ENCODE results near the gene SAT1. TPM values are rescaled to one million over a fixed set of nuclear protein-coding genes. Genes with fewer than 3 reads are reported as not detected.

Gene SAT1
- total and polyA plus RNA-seq, 2 of the 13 experiments (the other 11 are each of a cell fraction or from before 2014, with no cell fraction given) = 216 to 1,243 TPM

- TF ChIP-seq ZNF513 (CRISPR knock-in tag; conservative IDR thresholded peaks at IDR 0.05) (no peak), ZNF207 (IDR thresholded peaks at IDR 0.05; ENCODE audit: borderline replicate concordance) (no peak), ZBTB39 (CRISPR knock-in tag; IDR thresholded peaks at IDR 0.05) (no peak), NR2F6 (IDR thresholded peaks at IDR 0.05) (no peak), NR2F6 (CRISPR knock-in tag; IDR thresholded peaks at IDR 0.05) (peak; percentile 18; the same call in 1 of the 2 replicates), ZNF772 (CRISPR knock-in tag; IDR thresholded peaks at IDR 0.05) (0 out of 2 replicates have a peak, but pooled peaks have one; percentile 18), ZNF333 (CRISPR knock-in tag; IDR thresholded peaks at IDR 0.05; ENCODE audit: borderline replicate concordance) (0 out of 2 replicates have a peak, but pooled peaks have one; percentile 39), AGO1 (IDR thresholded peaks at IDR 0.05; ENCODE audit: low read depth, low read length, poor library complexity, severe bottlenecking) (no peak), RFXANK (CRISPR knock-in tag; IDR thresholded peaks at IDR 0.05) (peak; percentile 27; the same call in 1 of the 2 replicates), ZNF232 (CRISPR knock-in tag; IDR thresholded peaks at IDR 0.05; ENCODE audit: borderline replicate concordance) (no peak), NRL (CRISPR knock-in tag; IDR thresholded peaks at IDR 0.05; ENCODE audit: borderline replicate concordance) (0 out of 2 replicates have a peak, but pooled peaks have one; percentile 23), NFIC (IDR thresholded peaks at IDR 0.05; ENCODE audit: low read length) (no peak; the same call in 1 of the 2 replicates), ZNF441 (CRISPR knock-in tag; IDR thresholded peaks at IDR 0.05; ENCODE audit: borderline replicate concordance) (no peak), SAP130 (CRISPR knock-in tag; IDR thresholded peaks at IDR 0.05; ENCODE audit: low read depth) (peak; percentile 70; the same call in 1 of the 2 replicates), HOMEZ (CRISPR knock-in tag; IDR thresholded peaks at IDR 0.05; ENCODE audit: low read depth) (peak; percentile 75; the same call in 1 of the 2 replicates), ZNF570 (CRISPR knock-in tag; IDR thresholded peaks at IDR 0.05; ENCODE audit: borderline replicate concordance) (no peak), ZNF615 (CRISPR knock-in tag; IDR thresholded peaks at IDR 0.05; ENCODE audit: borderline replicate concordance) (no peak), TMF1 (CRISPR knock-in tag; IDR thresholded peaks at IDR 0.05; ENCODE audit: low read depth) (no peak), GATAD2A (CRISPR knock-in tag; IDR thresholded peaks at IDR 0.05) (no peak), ELF4 (CRISPR knock-in tag; IDR thresholded peaks at IDR 0.05; ENCODE audit: borderline replicate concordance) (peak; percentile 62; the same call in 1 of the 2 replicates), SKIL (CRISPR knock-in tag; IDR thresholded peaks at IDR 0.05; ENCODE audit: borderline replicate concordance) (no peak)
Measured at GRCh38 chrX:23782863-23783588, at the start of gene SAT1 (continued).

Data from HepG2 (cell line).